Measurements from ENCODE around the gene SEC23B. TPM values are rescaled to one million over a fixed set of nuclear protein-coding genes. Genes with fewer than 3 reads are reported as not detected.

Gene SEC23B
- polyA plus RNA-seq, 1 of the 3 experiments (the other 2 are of a cell fraction), result 55.2 TPM

- TF ChIP-seq CTCF (IDR thresholded peaks at IDR 0.05) (peak; percentile 71), GATA2 (CRISPR knock-in tag; IDR thresholded peaks at IDR 0.05) (no peak), NFIC (IDR thresholded peaks at IDR 0.05; ENCODE audit: borderline replicate concordance) (no peak), SIN3A (IDR thresholded peaks at IDR 0.05; ENCODE audit: borderline replicate concordance, low read depth, low read length) (no peak; the same call in 1 of the 2 replicates), JUND (IDR thresholded peaks at IDR 0.05) (no peak), SMC3 (IDR thresholded peaks at IDR 0.05; ENCODE audit: low read depth, low read length) (no peak), RAD21 (IDR thresholded peaks at IDR 0.05; ENCODE audit: low read length) (no peak), USF1 (IDR thresholded peaks at IDR 0.05; ENCODE audit: borderline replicate concordance, low read depth) (no peak), MXI1 (IDR thresholded peaks at IDR 0.05; ENCODE audit: low read depth, low read length) (peak; percentile 30; the same call in 1 of the 2 replicates), GABPA (IDR thresholded peaks at IDR 0.05; ENCODE audit: low read depth) (peak; percentile 76), FOXM1 (IDR thresholded peaks at IDR 0.05; ENCODE audit: low read depth) (no peak), TAF1 (IDR thresholded peaks at IDR 0.05; ENCODE audit: borderline replicate concordance, low read depth, low read length) (peak; percentile 58; the same call in 1 of the 2 replicates)
These were observed 80.2 kb downstream of the SEC23B start, which contains the start of gene DTD1 (continued) for GRCh38 chr20:18587665-18588573.

DNA sequence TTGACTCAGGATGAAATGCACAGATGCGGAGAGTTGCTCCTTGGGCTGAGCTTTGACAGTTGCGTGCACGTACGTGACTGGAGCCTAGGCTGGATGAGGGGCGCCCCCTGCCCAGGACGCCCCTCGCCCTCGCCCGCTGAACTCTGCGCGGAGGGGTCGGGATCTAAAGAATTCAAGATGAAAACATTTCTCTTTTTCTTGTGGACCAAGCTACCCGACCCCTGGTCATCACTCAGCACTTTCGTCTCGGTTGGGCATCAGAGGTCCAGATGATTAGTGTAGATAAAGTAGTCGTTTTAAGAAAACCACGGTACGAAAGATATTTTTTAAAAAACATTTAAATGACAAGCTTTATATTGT, 80.8 kb downstream of the SEC23B start:
- Histone ChIP-seq H3K36me3 (replicated peaks in 1 of 2; ENCODE audit: control insufficient read depth in 1 of 2, insufficient read depth in 2 of 2, low read length in 1 of 2) (no peaks in the 10 kb centered on the region), H3K27ac (ENCODE audit: low read depth in 2 of 2, low read length in 1 of 2) (peak overlapping the region; percentile 37 to 84), H3K9me3 (no peaks in the 10 kb centered on the region), H3K4me3 (ENCODE audit: low read depth in 2 of 2, low read length in 1 of 2) (peak overlapping the region; percentile 82 to 86), H3F3A (replicated peaks; ENCODE audit: insufficient read depth) (peaks cover 4% of the 10 kb centered on the region), H3K27me3 (ENCODE audit: insufficient read depth) (no peaks in the 10 kb centered on the region), H3K4me1 (ENCODE audit: control insufficient read depth in 1 of 2, insufficient read depth in 2 of 2, low read depth in 1 of 2, low read length in 1 of 2) (no peaks in the 10 kb centered on the region; a peak in 3 of 4 replicates), H3K9ac (peak overlapping the region; percentile 84), H3K9me2 (no peaks in the 10 kb centered on the region), H2AFZ (ENCODE audit: low read depth) (peak overlapping the region; percentile 76), H3K4me2 (peak overlapping the region; percentile 80), H3K79me2 (ENCODE audit: insufficient read depth) (peaks cover 46% of the 10 kb centered on the region), H4K20me1 (ENCODE audit: insufficient read depth) (no peaks in the 10 kb centered on the region)
- POLR2A ChIA-PET, result interaction anchor here (0.6 to 1.9 kb wide), 4 partner anchors 65 to 622 kb away, joined by 3 to 8 read pairs (median 3); partner anchors contain the start of gene SEC23B
- CTCF ChIA-PET, result interaction anchor here (0.7 to 1.8 kb wide), 4 partner anchors 9 to 206 kb away, joined by 4 to 6 read pairs (median 4); partner anchors contain the start of gene RBBP9
- TF ChIP-seq RFX5 (IDR thresholded peaks at IDR 0.05; ENCODE audit: low read length) (no peak), CHD2 (IDR thresholded peaks at IDR 0.05; ENCODE audit: low read length, partially characterized antibody) (no peak), RCOR1 (IDR thresholded peaks at IDR 0.05; ENCODE audit: low read length) (no peak), EP300 (IDR thresholded peaks at IDR 0.05; ENCODE audit: borderline replicate concordance in 1 of 2, low read depth in 1 of 2, low read length in 1 of 2) (no peak), FOXJ3 (CRISPR knock-in tag; IDR thresholded peaks at IDR 0.05) (no peak), NFIC (IDR thresholded peaks at IDR 0.05; ENCODE audit: borderline replicate concordance) (no peak), REST (IDR thresholded peaks at IDR 0.05; ENCODE audit: low read depth, low read length) (no peak), MXI1 (IDR thresholded peaks at IDR 0.05; ENCODE audit: low read depth, low read length) (peak; percentile 86), ZBTB33 (IDR thresholded peaks at IDR 0.05; ENCODE audit: borderline replicate concordance, low read depth) (no peak)
- peak; percentile 56 for DNase-seq
- WGBS (ENCODE audit: low lambda C conversion rate), result 6% methylated on average over 18 of the region's 18 CpGs

Measured in SK-N-SH (cell line).